ENCODE results near the gene ITPR2.
"Not testable (repeated sequence)": the region's sequence is repeated elsewhere in the genome, so short reads cannot be mapped to it uniquely, and the experiment has no call there.

ITPR2 gene

DNA sequence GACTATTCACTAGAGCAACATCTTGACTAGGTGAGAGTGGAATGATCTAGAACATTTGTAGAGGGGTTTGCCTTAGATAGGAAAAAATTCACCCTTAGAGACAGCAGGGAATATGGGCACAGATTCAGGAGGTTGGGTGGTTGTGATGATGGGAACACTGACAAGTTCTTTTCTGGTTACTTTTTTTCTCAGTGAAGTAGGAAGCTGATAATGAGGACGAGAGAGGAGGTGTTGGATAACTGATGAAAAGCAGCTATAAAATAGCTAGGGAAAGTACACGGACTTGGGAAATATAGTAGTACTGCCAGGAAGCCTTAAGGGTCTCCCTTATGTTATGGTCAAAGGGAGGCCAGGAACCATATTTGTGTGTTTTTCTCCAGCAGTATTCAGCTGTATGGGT is 387.1 kb downstream of the ITPR2 start:
- Histone ChIP-seq H3K4me3 (no peak overlapping the region), H4K20me1 (no peaks in the 10 kb centered on the region), H3K36me3 (no peaks in the 10 kb centered on the region), H3K27ac (no peak overlapping the region), H3K27me3 (no peaks in the 10 kb centered on the region), H3K4me2 (no peak overlapping the region), H3K9me3 (no peaks in the 10 kb centered on the region), H3K4me1 (no peaks in the 10 kb centered on the region), H3K9ac (no peak overlapping the region)
- TF ChIP-seq Cebpa-rat (IDR thresholded peaks at IDR 0.05): no peak

- Histone ChIP-seq H3K4me1 (no peaks in the 10 kb centered on the region), H3K36me3 (no peaks in the 10 kb centered on the region), H3K9ac (no peak overlapping the region), H3K9me3 (no peaks in the 10 kb centered on the region), H3K4me2 (no peak overlapping the region), H4K20me1 (no peaks in the 10 kb centered on the region), H3K27ac (no peak overlapping the region), H3K27me3 (no peaks in the 10 kb centered on the region), H3K4me3 (no peak overlapping the region)
- TF ChIP-seq Cebpa-rat (IDR thresholded peaks at IDR 0.05): no peak
Measured at GRCh38 chr12:26443309-26443708, 389.7 kb downstream of the ITPR2 start.

- no peak overlapping the region for H3K27ac ChIP-seq
- TF ChIP-seq Cebpa-rat (IDR thresholded peaks at IDR 0.05): no peak
Measured at GRCh38 chr12:26441434-26441833, 391.6 kb downstream of the ITPR2 start.

DNA sequence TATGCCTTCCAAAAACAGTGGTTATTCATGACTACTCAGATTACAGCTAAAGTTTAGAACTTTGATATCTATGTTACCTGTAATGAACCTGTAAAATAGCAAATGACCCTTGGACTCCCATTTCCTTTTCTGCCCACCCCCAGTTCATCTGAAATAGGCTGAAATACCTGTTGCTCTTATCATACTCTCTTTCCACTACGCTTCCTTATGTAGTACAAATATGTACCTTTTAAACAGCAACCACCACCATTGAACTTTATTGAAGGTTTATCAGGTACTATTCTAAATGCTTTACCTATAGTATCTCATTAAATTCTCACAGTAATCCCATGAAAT is 398.0 kb downstream of the ITPR2 start:
- Histone ChIP-seq H3K36me3 (no peaks in the 10 kb centered on the region), H3K9ac (no peak overlapping the region), H3K9me3 (no peaks in the 10 kb centered on the region), H3K4me2 (no peak overlapping the region), H3K27me3 (no peaks in the 10 kb centered on the region), H3K4me1 (no peaks in the 10 kb centered on the region), H4K20me1 (no peaks in the 10 kb centered on the region), H3K27ac (no peak overlapping the region), H3K4me3 (no peak overlapping the region)
- no peak for TF ChIP-seq Cebpa-rat (IDR thresholded peaks at IDR 0.05)

More at GRCh38 chr12:26441434-26441833, 391.6 kb downstream of the ITPR2 start:
- no peak overlapping the region for H3K4me2 ChIP-seq
- no peak overlapping the region for H3K4me3 ChIP-seq
- no peak overlapping the region for H3K9ac ChIP-seq
- H3K27me3 ChIP-seq: no peaks in the 10 kb centered on the region
- no peaks in the 10 kb centered on the region for H4K20me1 ChIP-seq
- H3K36me3 ChIP-seq: no peaks in the 10 kb centered on the region
- no peaks in the 10 kb centered on the region for H3K9me3 ChIP-seq
- no peaks in the 10 kb centered on the region for H3K4me1 ChIP-seq

GRCh38 chr12:26434299-26435068 is 398.5 kb downstream of the ITPR2 start:
- no peaks in the 10 kb centered on the region for H3K27me3 ChIP-seq
- no peaks in the 10 kb centered on the region for H4K20me1 ChIP-seq
- H3K9ac ChIP-seq: no peak overlapping the region
- H3K4me1 ChIP-seq: no peaks in the 10 kb centered on the region
- H3K9me3 ChIP-seq: no peaks in the 10 kb centered on the region
- H3K27ac ChIP-seq: no peak overlapping the region
- no peak overlapping the region for H3K4me2 ChIP-seq
- H3K4me3 ChIP-seq: no peak overlapping the region
- no peaks in the 10 kb centered on the region for H3K36me3 ChIP-seq
- no peak for TF ChIP-seq Cebpa-rat (IDR thresholded peaks at IDR 0.05)

- not testable (repeated sequence) for H3K4me2 ChIP-seq, H3K36me3 ChIP-seq, H3K27ac ChIP-seq, H3K4me1 ChIP-seq, H3K27me3 ChIP-seq, H3K9me3 ChIP-seq, H3K9ac ChIP-seq, H4K20me1 ChIP-seq, H3K4me3 ChIP-seq
Measured at GRCh38 chr12:26433701-26434100, 399.3 kb downstream of the ITPR2 start.

DNA sequence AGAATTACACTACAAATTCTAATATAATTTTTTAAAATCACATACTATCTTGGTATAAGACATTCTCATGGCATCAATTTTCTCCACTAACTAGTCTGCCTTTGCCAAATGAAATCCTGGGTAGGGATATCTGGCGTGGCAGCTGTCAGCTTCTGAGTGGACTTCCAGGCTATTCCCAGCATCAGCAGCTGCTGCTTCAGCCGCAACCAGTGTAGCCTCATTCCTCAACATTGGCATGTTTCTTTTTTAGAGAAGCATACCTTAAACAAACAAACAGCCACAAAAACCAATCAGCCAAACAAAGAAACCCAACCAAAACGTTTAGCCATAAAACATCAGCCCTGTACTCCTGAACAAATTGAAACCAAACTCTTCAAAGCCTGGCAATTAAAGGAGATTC is 401.8 kb downstream of the ITPR2 start:
- H3K4me2 ChIP-seq: no peak overlapping the region
- no peaks in the 10 kb centered on the region for H4K20me1 ChIP-seq
- no peaks in the 10 kb centered on the region for H3K9me3 ChIP-seq
- H3K4me3 ChIP-seq: no peak overlapping the region
- no peaks in the 10 kb centered on the region for H3K36me3 ChIP-seq
- H3K27me3 ChIP-seq: no peaks in the 10 kb centered on the region
- peaks cover 1% of the 10 kb centered on the region for H3K4me1 ChIP-seq
- TF ChIP-seq Cebpa-rat (IDR thresholded peaks at IDR 0.05): no peak
- H3K9ac ChIP-seq: no peak overlapping the region
- no peak overlapping the region for H3K27ac ChIP-seq

DNA sequence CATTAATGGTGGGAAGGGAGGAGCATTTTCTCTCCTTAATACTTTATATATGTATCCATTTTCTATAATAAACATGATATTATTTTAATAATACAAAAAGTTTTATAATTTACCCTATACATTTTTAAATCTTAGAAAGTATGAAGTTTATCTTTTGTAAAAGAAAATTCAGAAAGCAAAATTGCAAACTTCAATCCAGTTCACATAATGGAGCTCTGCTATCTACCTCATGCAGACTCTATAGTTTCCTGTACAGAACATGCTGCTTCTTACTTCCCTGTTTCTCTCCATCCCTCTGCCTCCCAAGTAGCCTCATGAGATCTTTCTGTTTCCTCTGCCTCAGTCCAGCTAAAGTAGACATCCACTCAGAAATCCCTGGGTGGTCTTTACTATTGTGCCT is 402.4 kb downstream of the ITPR2 start:
- H4K20me1 ChIP-seq, H3K4me3 ChIP-seq, H3K9ac ChIP-seq, H3K4me1 ChIP-seq, H3K36me3 ChIP-seq, H3K27me3 ChIP-seq, H3K9me3 ChIP-seq, H3K4me2 ChIP-seq, H3K27ac ChIP-seq: not testable (repeated sequence)

- no peak overlapping the region for H3K4me3 ChIP-seq
- no peak overlapping the region for H3K9ac ChIP-seq
- H3K27ac ChIP-seq: no peak overlapping the region
- H4K20me1 ChIP-seq: no peaks in the 10 kb centered on the region
- TF ChIP-seq Cebpa-rat (IDR thresholded peaks at IDR 0.05): no peak
- no peak overlapping the region for H3K4me2 ChIP-seq
- peaks cover 9% of the 10 kb centered on the region for H3K4me1 ChIP-seq
- H3K9me3 ChIP-seq: no peaks in the 10 kb centered on the region
- H3K36me3 ChIP-seq: no peaks in the 10 kb centered on the region
- H3K27me3 ChIP-seq: no peaks in the 10 kb centered on the region
Measured at GRCh38 chr12:26429070-26429691, 403.8 kb downstream of the ITPR2 start.

GRCh38 chr12:26428420-26428819 is 404.6 kb downstream of the ITPR2 start:
- no peaks in the 10 kb centered on the region for H4K20me1 ChIP-seq
- no peaks in the 10 kb centered on the region for H3K36me3 ChIP-seq
- no peaks in the 10 kb centered on the region for H3K27me3 ChIP-seq
- H3K9me3 ChIP-seq: no peaks in the 10 kb centered on the region
- no peak overlapping the region for H3K9ac ChIP-seq
- no peak overlapping the region for H3K27ac ChIP-seq
- H3K4me2 ChIP-seq: no peak overlapping the region
- no peak for TF ChIP-seq Cebpa-rat (IDR thresholded peaks at IDR 0.05)
- no peak overlapping the region for H3K4me3 ChIP-seq
- H3K4me1 ChIP-seq: peaks cover 9% of the 10 kb centered on the region

GRCh38 chr12:26426652-26427051 is 406.3 kb downstream of the ITPR2 start:
- TF ChIP-seq Cebpa-rat (IDR thresholded peaks at IDR 0.05): no peak
- H3K4me1 ChIP-seq: peaks cover 9% of the 10 kb centered on the region
- H4K20me1 ChIP-seq: no peaks in the 10 kb centered on the region
- H3K9ac ChIP-seq: no peak overlapping the region
- H3K36me3 ChIP-seq: no peaks in the 10 kb centered on the region
- no peak overlapping the region for H3K27ac ChIP-seq
- H3K9me3 ChIP-seq: no peaks in the 10 kb centered on the region
- no peak overlapping the region for H3K4me2 ChIP-seq
- no peaks in the 10 kb centered on the region for H3K27me3 ChIP-seq
- H3K4me3 ChIP-seq: no peak overlapping the region

Measured in BLaER1 (cell line).